Activated CD8-positive, alpha-beta memory T cell treated with anti-CD3 and anti-CD28 coated beads for 36 hours (primary cell): ENCODE measurements around the gene RIPOR1. TPM values are rescaled to one million over a fixed set of nuclear protein-coding genes. Genes with fewer than 3 reads are reported as not detected.

ENCODE experiments used
- CTCF ChIA-PET: fragments of 350-600 bp; sonication (Branson Sonifier 250); formaldehyde crosslinking; loops from one replicate; lab custom pipeline; 2021; ENCODE audit warnings: antibody characterized with exemption; lab: Charles Lee
- POLR2A ChIA-PET: fragments of 350-600 bp; sonication (Branson Sonifier 250); formaldehyde crosslinking; loops from one replicate; lab custom pipeline; 2021; ENCODE audit warnings: antibody characterized with exemption; lab: Charles Lee
- total RNA-seq, 2 experiments: library from RNA; stranded (reverse); gene quantifications; one replicate each; pipeline ENCODE4 v1.2.3, GENCODE V29; 2021

Gene RIPOR1
- total RNA-seq, 2 experiments from 2014 or later, result 23.4 to 30.9 TPM

DNA sequence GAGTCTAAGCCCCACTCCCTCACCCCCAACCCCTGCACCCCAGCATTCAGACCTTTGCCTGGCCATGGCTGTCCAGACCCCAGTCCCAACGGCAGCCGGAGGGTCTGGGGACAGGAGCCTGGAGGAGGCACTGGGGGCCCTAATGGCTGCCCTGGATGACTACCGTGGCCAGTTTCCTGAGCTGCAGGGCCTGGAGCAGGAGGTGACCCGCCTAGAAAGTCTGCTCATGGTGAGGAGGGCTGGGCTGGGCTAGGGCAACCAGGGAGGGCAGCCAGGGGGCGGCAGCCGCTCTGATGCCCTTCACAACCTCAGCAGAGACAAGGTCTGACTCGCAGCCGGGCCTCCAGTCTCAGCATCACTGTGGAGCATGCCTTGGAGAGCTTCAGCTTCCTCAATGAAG lies 14.4 kb downstream of the RIPOR1 start:
- POLR2A ChIA-PET, result no interaction called here
- CTCF ChIA-PET, result interaction anchor here (1.2 to 10.1 kb wide), 3 partner anchors 20 to 102 kb away, joined by 3 to 126 read pairs (median 38); partner anchors contain the start of gene CARMIL2

DNA sequence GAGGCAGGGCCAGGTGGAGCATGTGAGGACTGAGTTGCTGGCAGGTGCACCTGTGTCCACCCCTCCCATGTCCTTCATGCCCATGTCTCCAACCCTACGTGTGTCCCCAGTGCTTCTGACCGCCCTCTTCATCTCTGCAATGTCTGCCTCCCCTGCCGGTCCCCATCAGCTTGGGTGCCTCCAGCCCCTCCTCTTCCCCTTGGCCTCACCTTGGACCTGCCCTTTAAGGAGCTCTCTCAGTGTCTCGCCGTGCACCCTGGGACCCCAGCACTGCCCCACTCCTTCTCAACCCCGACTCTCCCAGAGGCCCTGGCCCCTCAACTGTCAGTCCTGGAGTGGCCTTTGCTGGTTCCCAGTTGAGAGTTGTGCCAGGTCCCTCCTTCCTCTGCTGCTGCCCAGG lies 15.0 kb downstream of the RIPOR1 start:
- ChIA-PET POLR2A (no interaction called here), CTCF (interaction anchor here (1.2 to 10.1 kb wide), 3 partner anchors 19 to 101 kb away, joined by 3 to 126 read pairs (median 38); partner anchors contain the start of gene CARMIL2)

DNA sequence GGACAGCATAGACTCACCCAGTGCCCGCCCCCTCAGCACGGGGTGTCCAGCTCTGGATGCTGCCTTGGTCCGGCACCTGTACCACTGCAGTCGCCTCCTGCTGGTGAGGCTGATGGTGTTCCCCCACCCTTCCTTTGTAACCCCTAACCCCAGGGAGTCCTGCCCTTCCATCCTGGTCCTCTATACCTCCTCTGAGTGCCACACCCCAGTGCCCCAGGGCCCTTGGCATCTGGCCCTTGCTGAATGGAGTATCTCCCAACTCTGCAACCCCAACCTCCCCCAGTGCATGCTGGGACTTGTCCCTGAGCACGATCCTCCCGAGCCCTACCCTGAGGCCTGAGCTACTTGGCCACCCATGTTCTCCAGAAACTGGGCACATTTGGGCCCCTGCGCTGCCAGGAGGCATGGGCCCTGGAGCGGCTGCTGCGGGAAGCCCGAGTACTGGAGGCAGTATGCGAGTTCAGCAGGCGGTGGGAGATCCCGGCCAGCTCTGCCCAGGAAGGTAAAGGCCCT lies 15.8 kb downstream of the RIPOR1 start:
- ChIA-PET CTCF (interaction anchor here (1.0 to 10.1 kb wide), 5 partner anchors 23 to 116 kb away, joined by 3 to 126 read pairs (median 3); partner anchors contain the start of genes ACD and CARMIL2), POLR2A (no interaction called here)

- POLR2A ChIA-PET, result no interaction called here
These were observed 16.4 kb downstream of the RIPOR1 start for GRCh38 chr16:67544844-67545664.

DNA sequence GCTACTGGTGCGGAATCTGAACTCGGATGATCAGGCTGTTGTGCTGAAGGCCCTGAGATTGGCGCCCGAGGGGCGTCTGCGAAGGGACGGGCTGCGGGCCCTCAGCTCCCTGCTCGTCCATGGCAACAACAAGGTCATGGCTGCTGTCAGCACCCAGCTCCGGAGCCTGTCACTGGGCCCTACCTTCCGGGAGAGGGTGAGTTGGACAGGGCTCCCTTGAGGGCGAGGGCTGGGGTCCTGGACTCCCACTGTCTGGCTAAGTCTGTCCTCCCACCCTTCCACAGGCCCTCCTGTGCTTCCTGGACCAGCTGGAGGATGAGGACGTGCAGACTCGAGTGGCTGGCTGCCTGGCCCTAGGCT lies 17.0 kb downstream of the RIPOR1 start:
- POLR2A ChIA-PET, result no interaction called here
- CTCF ChIA-PET, result interaction anchor here (1.0 to 10.1 kb wide), 5 partner anchors 16 to 115 kb away, joined by 3 to 126 read pairs (median 4); partner anchors contain the start of genes ACD, CARMIL2 and CTCF

More at GRCh38 chr16:67544844-67545664, 16.4 kb downstream of the RIPOR1 start:
- CTCF ChIA-PET, result interaction anchor here (1.0 to 10.1 kb wide), 6 partner anchors 17 to 115 kb away, joined by 3 to 126 read pairs (median 4); partner anchors contain the start of genes ACD, CARMIL2 and CTCF

- ChIA-PET POLR2A (interaction anchor here (0.6 kb wide), 1 partner anchor 14 kb away, joined by 3 read pairs; no protein-coding TSS in a partner anchor), CTCF (interaction anchor here (0.6 to 10.1 kb wide), 13 partner anchors 10 to 555 kb away, joined by 3 to 126 read pairs (median 6); partner anchors contain the start of genes ATP6V0D1, CARMIL2 and CTCF)
These were observed 17.5 kb downstream of the RIPOR1 start for GRCh38 chr16:67546091-67546501.

DNA sequence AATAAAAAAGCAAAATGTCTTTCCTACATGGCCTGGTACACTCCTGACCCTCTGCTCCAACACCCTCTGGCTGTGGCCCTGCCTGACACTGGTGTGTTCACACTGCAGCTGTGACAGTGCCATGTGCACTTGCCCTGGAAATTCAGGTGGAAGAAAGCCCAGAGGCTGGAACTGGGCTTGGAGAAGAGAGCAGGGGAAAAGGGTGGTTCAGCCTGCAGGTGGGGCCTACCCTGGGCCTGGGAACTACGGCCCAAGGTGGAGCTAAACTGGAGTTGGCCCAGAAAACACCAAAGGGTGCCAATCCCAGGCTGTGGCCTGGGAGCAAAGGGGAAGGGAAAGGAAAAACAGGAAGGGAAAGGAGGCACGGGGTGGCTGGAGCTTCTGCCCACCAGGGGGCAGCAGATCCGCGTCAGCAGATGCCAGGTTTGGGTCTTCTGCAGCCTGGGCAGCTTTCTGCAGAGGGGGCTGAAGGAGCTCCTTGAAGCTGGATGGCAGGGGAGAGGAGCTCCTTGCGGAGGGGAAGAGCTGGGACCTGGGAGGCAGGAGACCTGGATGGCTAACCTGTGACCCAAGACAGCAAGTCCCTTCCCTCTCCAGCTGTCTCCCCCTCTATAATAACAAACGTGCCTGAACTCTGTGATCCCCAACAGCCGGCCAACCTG lies 18.3 kb downstream of the RIPOR1 start:
- CTCF ChIA-PET, result interaction anchor here (0.7 to 10.1 kb wide), 32 partner anchors 10 to 200 kb away, joined by 3 to 126 read pairs (median 4); partner anchors contain the start of genes ACD, AGRP, ATP6V0D1 and C16orf86
- POLR2A ChIA-PET, result interaction anchor here (0.8 to 1.9 kb wide), 4 partner anchors 9 to 98 kb away, joined by 5 to 15 read pairs (median 7); partner anchors contain the start of genes CARMIL2 and CTCF

GRCh38 chr16:67547423-67548264 lies 19.0 kb downstream of the RIPOR1 start:
- ChIA-PET POLR2A (interaction anchor here (0.6 to 1.9 kb wide), 6 partner anchors 8 to 97 kb away, joined by 5 to 15 read pairs (median 6); partner anchors contain the start of genes CARMIL2 and CTCF), CTCF (interaction anchor here (0.8 to 10.1 kb wide), 30 partner anchors 9 to 199 kb away, joined by 3 to 126 read pairs (median 4); partner anchors contain the start of genes ACD, AGRP, ATP6V0D1 and C16orf86)

DNA sequence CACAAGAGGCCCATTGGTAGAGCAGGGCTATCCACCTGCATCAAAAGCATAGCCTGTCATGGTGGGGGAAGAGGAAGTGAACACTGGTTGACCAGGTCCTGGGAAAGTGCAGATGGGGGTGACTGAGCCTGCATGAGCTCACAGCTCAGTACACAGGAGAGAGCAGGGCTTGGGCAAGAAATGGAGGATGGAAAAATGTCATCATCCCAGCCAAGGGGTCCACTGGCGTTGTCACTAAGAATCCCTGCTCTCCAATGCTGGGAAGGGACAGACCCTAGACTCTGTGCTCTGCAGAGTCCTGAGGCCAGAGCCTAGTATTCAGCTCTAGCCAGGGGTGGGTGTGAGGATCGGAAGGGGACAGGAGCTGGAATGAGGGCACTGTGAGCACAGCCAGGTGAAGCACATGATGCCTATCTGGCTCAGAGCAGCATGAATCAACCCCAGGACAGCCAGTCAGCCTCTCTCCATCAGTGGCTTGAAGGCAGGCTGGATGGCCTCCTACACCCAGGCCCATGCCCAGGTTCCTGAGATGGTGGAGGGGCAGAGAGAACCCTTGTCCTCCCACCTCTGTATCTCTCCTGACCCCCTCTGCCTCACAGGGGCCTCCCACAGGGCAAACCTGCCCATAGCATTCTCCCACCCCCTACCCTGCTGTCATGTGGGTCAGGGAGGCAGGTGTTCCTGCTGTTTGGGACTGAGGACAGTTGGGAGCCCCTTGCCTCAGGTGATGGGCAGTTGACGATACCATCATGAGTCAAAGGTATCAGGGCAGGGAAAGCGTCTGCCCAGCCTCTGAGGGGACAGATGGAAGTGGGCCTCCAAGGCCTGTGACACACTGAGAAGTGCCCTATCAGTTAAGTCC lies 19.9 kb downstream of the RIPOR1 start:
- CTCF ChIA-PET, result interaction anchor here (0.8 to 10.1 kb wide), 9 partner anchors 8 to 96 kb away, joined by 4 to 126 read pairs (median 20); partner anchors contain the start of genes AGRP, CARMIL2 and CTCF
- POLR2A ChIA-PET, result interaction anchor here (0.9 to 1.9 kb wide), 3 partner anchors 11 to 96 kb away, joined by 6 to 15 read pairs (median 9); partner anchors contain the start of genes CARMIL2 and CTCF

- ChIA-PET POLR2A (interaction anchor here (0.9 kb wide), 1 partner anchor 12 kb away, joined by 3 read pairs; no protein-coding TSS in a partner anchor), CTCF (interaction anchor here (1.1 to 10.1 kb wide), 4 partner anchors 10 to 96 kb away, joined by 3 to 126 read pairs (median 28); partner anchors contain the start of genes CARMIL2 and CTCF)
These were observed 20.6 kb downstream of the RIPOR1 start for GRCh38 chr16:67549240-67549639.

DNA sequence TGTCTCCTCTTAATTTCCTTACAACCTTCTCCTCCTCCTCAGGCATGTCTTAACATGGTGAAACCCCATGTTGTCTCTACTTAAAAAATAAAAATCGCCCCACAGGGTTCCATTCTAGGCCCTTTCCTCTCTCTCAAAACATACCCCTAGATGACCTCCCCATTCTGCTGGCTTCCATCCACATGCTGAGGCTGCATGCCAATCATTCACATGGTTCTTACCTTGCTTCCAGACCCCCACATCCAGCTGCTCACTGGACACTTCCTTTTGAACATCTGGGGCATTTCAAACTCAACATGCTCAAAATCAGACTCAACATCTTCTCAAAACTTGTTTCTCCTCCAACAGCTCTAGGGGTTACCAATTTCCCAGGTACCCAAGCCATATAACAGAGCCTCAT lies 21.3 kb downstream of the RIPOR1 start:
- POLR2A ChIA-PET, result interaction anchor here (0.9 kb wide), 1 partner anchor 12 kb away, joined by 3 read pairs; no protein-coding TSS in a partner anchor
- CTCF ChIA-PET, result interaction anchor here (1.1 to 10.1 kb wide), 3 partner anchors 9 to 95 kb away, joined by 3 to 126 read pairs (median 18); partner anchors contain the start of genes CARMIL2 and CTCF

DNA sequence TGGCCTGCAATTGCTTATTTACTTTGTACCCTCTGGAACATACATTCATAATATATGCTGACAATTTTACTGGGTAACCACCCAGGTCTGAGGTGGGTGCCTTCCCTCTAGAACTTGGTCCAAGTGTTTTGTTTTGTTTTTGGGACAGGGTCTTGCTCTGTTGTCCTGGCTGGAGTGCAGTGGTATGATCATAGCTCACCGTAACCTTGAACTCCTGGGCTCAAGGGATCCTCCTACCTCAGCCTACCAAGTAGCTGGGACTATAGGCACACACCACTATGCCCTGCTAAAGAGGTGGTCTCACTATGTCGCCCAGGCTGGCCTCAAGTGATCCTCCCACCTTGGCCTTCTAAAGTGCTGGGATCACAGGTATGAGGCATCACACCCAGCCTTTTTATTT lies 22.5 kb downstream of the RIPOR1 start:
- ChIA-PET POLR2A (no interaction called here), CTCF (interaction anchor here (1.0 to 10.1 kb wide), 5 partner anchors 9 to 94 kb away, joined by 3 to 126 read pairs (median 4); partner anchors contain the start of genes CARMIL2 and CTCF)

- CTCF ChIA-PET, result interaction anchor here (1.0 to 10.1 kb wide), 5 partner anchors 8 to 93 kb away, joined by 3 to 126 read pairs (median 4); partner anchors contain the start of genes CARMIL2 and CTCF
- POLR2A ChIA-PET, result no interaction called here
These were observed 23.3 kb downstream of the RIPOR1 start for GRCh38 chr16:67551972-67552371.

GRCh38 chr16:67552476-67552875 lies 23.8 kb downstream of the RIPOR1 start:
- POLR2A ChIA-PET, result interaction anchor here (0.6 kb wide), 1 partner anchor 32 kb away, joined by 5 read pairs; no protein-coding TSS in a partner anchor
- CTCF ChIA-PET, result interaction anchor here (1.6 to 10.1 kb wide), 3 partner anchors 10 to 92 kb away, joined by 5 to 126 read pairs (median 18); partner anchors contain the start of genes CARMIL2 and CTCF

DNA sequence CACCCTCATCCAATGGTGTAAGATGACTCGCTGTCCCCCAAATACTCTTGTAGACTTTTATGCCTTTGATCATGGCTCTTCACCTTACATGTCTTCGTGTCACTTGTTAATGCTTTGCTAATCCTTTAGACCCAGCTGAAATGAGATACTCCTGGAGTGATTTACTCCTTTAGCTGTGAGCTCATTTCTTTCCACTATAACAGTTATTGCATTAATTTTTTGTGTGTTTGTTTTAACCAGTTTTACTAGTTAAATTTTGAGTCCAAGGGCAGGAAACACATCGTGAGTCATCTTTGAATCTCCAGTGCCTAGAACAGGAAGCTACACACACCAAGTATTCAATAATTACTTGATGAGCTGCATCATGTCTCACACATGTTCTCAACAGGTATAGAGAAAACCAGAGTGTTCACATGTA lies 27.2 kb downstream of the RIPOR1 start:
- POLR2A ChIA-PET, result interaction anchor here (0.6 to 1.6 kb wide), 7 partner anchors 8 to 362 kb away, joined by 3 to 6 read pairs (median 4); partner anchors contain the start of genes ACD, CARMIL2, GFOD2 and RIPOR1
- CTCF ChIA-PET, result interaction anchor here (0.8 to 2.7 kb wide), 7 partner anchors 9 to 108 kb away, joined by 3 to 21 read pairs (median 5); partner anchors contain the start of gene CARMIL2

- POLR2A ChIA-PET, result no interaction called here
- CTCF ChIA-PET, result interaction anchor here (0.8 to 1.7 kb wide), 5 partner anchors 9 to 86 kb away, joined by 3 to 7 read pairs (median 4); partner anchors contain the start of gene CARMIL2
These were observed 30.2 kb downstream of the RIPOR1 start for GRCh38 chr16:67558859-67559258.
